GM21447 (cell line): ENCODE data around the gene PLD4.
"Not testable (repeated sequence)": the region's sequence is repeated elsewhere in the genome, so short reads cannot be mapped to it uniquely, and the experiment has no call there.

Experiments used
- ATAC-seq: cut with Tn5 transposase; IDR thresholded peaks from one replicate; pipeline ENCODE4 v1.9.1; 2021; ENCODE audit not compliant: unreplicated experiment

PLD4 gene

DNA sequence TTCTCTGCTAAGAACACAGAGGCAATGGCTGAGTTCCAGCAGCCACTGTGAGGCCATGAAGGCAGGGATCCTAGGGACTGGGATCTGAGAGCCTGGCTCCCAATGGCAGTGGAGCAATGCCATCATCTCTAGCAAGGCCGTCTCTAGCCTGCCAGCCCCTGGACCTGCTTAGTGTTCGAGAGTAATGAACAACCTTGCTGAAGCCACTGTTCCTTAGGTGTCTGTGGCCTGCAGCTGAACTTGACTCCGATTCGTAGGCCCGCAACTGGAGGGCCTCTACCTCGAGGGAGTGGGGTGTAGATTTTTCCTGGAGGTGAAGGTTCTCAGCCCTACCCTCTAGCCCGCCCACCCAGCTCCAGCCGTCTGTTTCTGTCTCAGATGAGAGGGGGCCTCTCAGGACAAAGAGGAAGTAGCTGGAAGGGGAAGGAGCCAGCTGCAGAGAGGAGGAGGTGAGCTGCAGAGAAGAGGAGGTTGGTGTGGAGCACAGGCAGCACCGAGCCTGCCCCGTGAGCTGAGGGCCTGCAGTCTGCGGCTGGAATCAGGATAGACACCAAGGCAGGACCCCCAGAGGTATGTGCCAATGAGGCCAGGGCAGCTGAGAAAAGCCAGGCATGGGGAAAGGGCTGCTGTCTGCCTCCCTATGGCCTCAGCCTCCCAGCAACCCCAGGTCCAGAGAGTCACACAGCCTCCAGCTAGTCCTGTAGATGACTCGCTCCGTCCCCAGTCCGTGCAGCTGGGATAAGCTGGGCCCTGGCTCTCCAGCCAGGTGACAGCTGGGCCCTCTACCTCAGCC lies at the start of gene PLD4:
PLD4 (plus strand) TSS at position 459 of the 793 bp plus-strand sequence. CDS start 2,262 bp downstream, outside the sequence.
- ATAC-seq = no peak

DNA sequence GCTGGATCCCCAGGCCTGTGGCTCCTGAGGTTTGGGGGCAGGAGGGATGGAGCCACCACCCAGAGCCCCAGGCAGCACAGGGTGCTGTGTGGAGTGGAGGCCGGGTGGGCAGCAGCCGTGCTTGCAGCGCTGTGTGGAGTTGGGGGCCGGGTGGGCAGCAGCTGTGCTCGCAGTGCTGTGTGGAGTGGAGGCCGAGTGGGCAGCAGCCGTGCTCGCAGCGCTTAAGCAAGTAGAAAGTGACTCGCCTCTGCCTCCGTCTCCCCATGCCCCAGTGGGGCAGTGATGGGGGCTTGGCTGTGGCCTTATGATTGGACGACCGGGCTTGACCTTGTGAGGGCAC lies 49.3 kb upstream of the PLD4 start:
- ATAC-seq = no peak

DNA sequence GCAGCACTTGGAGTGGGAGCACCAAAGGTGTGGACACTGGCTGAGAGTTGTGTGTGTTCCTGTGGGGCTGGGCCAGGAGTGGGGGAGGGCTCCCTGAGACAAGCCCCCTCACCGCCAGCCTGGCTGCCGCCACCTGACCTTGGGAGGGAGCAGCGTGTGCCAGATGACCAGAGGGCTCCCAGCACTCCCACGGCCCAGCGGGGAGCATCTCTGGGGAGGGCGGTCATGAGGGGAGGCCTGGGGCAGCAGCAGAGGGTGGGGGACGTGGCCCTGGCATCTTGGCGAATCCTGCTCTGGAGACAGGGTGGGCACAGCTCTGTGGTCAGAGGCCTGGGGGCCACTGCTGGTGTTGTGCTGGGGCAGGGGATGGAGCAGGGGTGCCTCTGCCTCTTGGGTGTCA lies 48.9 kb upstream of the PLD4 start:
- ATAC-seq = no peak

DNA sequence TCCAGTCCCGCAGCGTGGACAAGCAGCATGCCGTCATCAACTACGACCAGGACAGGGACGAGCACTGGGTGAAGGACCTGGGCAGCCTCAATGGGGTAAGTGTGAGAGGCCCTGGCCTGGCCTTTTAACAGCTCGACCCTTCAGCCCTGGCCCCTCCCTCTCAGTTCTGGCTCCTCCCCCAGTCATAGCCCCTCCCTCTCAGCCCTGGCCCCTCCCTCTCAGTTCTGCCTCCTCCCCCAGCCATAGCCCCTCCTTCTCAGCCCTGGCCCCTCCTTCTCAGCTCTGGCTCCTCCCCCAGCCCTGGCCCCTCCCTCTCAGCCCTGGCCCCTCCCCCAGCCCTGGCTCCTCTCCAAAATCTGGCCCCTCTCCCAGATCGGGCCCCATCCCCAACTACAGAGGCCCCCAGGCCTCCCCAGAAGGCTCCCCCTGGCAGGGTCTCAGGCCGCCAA lies 48.4 kb upstream of the PLD4 start:
- ATAC-seq = no peak

DNA sequence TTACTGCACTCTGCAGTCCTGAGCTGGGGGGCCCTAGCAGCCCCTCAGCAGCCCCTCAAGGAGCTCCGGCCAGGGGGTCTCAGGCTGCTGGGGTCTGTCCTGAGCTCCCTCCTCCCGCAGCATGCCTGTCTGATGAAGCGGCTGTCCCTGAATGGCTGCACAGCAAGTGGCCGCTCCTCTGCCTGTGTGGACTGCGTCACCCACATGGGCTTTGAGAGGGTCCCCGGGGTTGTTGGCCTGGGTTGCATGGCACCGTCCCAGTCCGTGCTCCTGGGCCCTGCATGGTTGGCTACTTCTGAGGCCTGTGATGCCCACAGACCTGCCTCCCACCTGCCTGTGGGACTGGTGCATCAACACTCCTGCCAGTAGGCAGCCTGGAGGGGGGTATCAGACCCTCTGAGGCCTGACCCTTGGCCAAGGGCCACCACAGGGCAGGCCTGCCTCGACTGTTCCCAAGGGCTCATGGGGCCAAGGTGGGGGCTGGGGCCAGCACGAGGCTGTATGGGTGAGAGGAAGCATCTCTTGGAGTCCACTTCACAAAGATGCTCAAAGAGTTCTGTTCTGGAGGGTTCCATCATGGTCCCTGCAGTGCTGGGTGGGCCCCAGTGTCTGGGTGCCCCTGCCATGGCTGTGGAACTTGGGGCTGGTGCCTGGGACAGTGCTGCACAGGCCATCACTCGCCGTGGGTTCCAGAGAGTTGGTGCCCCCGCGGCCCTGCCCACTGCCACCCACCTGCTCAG lies 47.4 kb upstream of the PLD4 start:
- ATAC-seq = no peak

- no peak for ATAC-seq
Measured at GRCh38 chr14:104877806-104878550, 46.7 kb upstream of the PLD4 start.

GRCh38 chr14:104878582-104878981 lies 46.1 kb upstream of the PLD4 start:
- ATAC-seq = no peak

DNA sequence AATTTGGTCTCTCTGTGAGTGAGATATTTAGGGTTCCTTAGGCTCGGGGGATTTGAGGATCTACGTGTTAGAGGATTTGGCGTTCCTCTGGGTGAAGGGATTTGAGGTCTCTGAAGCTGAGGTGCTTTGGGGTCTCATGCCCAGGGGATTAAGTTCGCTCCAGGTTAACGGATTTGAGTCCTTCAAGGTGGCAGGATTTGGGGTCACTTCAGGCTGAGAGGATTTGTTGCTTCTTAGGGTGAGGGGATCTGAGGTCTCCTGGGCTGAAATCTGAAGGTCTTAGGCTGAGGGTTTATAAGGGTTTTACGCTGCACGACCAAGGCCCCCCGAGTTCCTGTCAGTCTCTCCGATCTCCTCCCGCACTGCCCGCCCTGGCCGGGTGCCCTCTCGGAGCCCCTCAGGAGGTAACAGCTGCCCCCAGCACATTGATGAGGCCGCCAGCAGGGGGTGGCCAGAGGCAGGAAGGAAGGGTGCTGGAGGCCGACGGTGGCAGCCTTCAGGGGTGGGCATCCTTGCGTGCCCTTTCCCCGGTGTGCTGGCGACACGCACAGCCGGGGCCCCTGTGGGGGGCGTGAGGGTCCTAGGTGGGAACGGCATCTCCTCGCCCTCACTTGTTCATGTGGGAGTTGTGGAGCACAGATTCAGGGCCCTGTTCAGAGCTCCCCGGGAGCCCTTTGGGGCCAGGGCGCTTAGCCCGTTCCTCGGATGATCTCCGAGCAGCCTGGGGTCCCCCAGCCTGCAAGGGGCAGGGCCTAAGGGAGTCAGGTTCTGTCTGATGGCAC lies 45.3 kb upstream of the PLD4 start:
- ATAC-seq = no peak

DNA sequence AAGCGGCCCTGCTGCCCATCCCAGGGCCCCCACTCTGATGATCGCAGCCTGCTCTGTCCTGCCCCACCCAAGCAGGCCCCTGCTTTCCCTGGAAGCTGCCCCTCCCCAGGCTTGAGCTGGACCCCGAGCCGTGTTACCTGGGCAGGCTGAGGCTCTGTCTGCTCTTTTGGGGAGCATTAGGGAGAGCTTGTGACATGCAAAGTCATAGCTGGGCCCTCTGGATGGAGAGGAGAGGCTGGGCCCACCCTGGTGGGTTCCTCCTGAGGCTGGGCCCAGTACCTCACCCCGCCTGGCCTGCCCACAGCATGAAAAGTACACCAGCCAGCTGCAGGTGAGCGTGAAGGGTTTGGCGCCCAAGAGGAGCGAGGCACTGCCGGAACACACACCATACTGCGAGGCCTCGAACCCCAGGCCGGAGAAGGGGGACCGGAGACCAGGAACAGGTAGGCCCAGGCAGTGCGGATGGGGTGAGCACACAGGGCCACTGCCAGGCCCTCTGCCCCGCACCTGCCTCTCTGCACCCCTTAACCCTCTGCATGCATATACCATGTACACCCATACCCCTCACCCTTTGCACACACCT lies 44.6 kb upstream of the PLD4 start:
- no peak for ATAC-seq

- no peak for ATAC-seq
Measured at GRCh38 chr14:104880584-104881210, 44.0 kb upstream of the PLD4 start.

DNA sequence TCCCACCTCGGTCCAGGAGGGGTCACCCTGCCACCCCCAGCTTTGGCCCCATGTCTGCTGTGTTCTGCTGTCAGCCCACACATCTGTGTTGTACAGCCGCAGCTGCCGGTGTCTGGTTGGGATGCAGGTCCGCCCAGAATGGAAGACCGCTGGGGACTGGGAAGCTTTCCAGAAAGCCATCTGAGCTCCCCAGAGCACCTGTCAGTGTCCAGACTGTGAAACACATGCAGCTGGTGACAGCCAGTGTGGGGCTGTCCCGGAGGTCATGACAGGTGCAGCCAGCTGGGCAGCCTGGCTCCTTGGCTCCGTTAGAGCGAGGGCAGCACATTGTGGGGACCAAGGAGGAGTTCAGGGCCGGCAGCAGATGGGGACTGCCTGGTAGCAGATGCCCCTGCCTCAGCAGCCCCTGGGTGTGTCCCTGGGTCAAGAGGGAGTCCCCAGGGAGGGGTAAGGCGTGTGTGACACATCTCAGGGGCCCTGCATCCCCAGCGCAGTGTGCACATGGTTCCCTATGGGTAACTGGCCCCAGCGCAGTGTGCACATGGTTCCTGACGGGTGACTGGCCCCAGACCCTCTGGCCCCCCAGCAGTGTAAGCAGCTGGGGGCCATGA lies 43.2 kb upstream of the PLD4 start:
- no peak for ATAC-seq

GRCh38 chr14:104882325-104882973 lies 42.2 kb upstream of the PLD4 start:
- ATAC-seq = no peak

DNA sequence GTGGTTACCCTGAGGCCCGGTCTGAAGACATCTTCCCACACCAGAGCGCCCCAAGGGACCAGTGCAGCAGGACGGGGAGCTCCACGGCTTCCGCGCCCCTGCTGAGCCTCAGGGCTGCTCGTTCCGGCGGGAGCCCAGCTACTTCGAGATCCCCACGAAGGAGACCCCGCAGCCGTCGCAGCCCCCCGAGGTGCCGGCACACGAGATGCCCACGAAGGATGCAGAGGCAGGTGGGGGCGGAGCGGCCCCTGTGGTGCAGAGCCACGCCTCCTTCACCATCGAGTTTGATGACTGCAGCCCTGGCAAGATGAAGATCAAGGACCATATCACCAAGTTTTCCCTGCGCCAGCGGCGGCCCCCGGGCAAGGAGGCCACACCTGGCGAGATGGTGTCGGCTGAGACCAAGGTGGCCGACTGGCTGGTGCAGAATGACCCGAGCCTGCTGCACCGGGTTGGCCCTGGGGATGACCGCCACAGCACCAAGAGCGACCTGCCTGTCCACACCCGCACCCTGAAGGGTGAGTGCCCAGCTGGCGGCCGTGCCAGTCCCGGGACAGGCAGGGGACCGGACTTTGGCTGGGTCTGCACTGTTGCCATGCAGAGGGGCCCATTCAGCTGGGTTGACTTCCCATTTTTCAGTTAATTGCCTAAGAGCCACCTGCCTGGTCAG lies 41.6 kb upstream of the PLD4 start:
- ATAC-seq = no peak

DNA sequence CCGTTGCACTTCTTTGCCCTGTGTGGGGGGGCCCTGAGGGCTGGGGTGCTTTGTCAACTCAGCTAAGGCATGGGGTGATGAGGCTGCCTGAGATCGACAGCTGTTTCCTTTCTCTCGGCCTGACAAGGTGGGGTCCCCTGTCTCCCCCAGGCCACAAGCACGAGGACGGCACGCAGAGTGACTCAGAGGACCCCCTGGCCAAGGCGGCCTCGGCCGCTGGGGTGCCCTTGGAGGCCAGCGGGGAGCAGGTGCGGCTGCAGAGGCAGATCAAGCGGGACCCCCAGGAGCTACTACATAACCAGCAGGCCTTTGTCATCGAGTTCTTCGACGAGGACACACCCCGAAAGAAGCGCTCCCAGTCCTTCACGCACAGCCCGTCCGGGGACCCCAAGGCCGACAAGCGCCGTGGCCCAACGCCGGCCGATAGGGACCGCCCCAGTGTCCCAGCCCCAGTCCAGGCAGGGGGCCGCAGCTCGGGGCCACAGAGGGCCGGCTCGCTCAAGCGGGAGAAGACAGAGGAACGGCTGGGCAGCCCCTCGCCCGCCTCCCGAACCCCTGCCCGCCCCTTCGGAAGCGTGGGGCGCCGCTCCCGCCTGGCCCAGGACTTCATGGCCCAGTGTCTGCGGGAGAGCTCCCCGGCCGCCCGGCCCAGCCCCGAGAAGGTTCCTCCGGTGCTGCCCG lies 40.9 kb upstream of the PLD4 start:
- ATAC-seq = no peak

GRCh38 chr14:104884381-104884780 lies 40.3 kb upstream of the PLD4 start:
- ATAC-seq = not testable (repeated sequence)

GRCh38 chr14:104885031-104885972 lies 39.4 kb upstream of the PLD4 start:
- ATAC-seq = no peak
